ENCODE measurements around the gene FAM53C.
A peak's percentile ranks its signal among the peaks of the same experiment; 100 is the strongest.

The FAM53C gene

DNA sequence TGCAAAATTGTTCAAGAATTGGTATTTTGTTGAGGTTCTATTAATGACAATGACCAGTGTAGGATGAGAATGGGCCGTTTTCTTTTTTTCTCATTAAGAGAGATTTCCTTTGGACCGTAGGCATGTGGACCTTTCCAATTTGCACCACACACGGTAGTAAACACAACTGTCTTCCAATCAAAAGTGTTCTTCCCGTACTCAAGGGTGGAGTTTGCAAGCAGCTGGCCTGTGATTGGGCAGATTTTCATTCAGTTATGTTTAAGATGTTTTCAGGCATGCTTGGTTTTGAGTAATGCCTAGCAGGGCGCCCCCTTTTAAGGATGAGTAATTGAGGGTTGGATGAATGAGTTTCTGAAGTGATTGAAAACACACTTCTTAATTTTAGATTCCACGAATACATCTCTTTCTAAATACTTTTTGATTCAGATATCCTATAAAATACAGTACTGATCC lies 16.9 kb downstream of the FAM53C start (continued):
- TF ChIP-seq ZNF341 (tag by site-specific recombination; IDR thresholded peaks at IDR 0.05; ENCODE audit: low read depth) (no peak), ZNF184 (tag by site-specific recombination; IDR thresholded peaks at IDR 0.05) (peak; percentile 76; the same call in 1 of the 2 replicates), HOXD13 (CRISPR knock-in tag; IDR thresholded peaks at IDR 0.05; ENCODE audit: borderline replicate concordance) (peak; percentile 92), ZNF501 (tag by site-specific recombination; IDR thresholded peaks at IDR 0.05) (no peak), ZXDB (tag by site-specific recombination; IDR thresholded peaks at IDR 0.05) (0 out of 2 replicates have a peak, but pooled peaks have one; percentile 23), ZNF16 (tag by site-specific recombination; IDR thresholded peaks at IDR 0.05; ENCODE audit: low read depth) (no peak), ZNF24 (tag by site-specific recombination; IDR thresholded peaks at IDR 0.05) (no peak), ZBTB48 (tag by site-specific recombination; IDR thresholded peaks at IDR 0.05) (no peak), ZNF791 (tag by site-specific recombination; IDR thresholded peaks at IDR 0.05) (no peak), ZNF19 (tag by site-specific recombination; IDR thresholded peaks at IDR 0.05; ENCODE audit: low read depth) (no peak), ZNF558 (tag by site-specific recombination; IDR thresholded peaks at IDR 0.05) (no peak), ZNF423 (tag by site-specific recombination; IDR thresholded peaks at IDR 0.05) (no peak), ZBTB17 (tag by site-specific recombination; IDR thresholded peaks at IDR 0.05) (peak; percentile 85), ZFP37 (tag by site-specific recombination; IDR thresholded peaks at IDR 0.05) (no peak), TRIM28 (IDR thresholded peaks at IDR 0.05; ENCODE audit: borderline replicate concordance, low read length) (no peak), ZNF777 (tag by site-specific recombination; IDR thresholded peaks at IDR 0.05; ENCODE audit: borderline replicate concordance) (no peak), ZBTB7A (tag by site-specific recombination; IDR thresholded peaks at IDR 0.05; ENCODE audit: low read depth) (no peak), REPIN1 (tag by site-specific recombination; IDR thresholded peaks at IDR 0.05; ENCODE audit: low read depth) (no peak), ZNF747 (tag by site-specific recombination; IDR thresholded peaks at IDR 0.05) (no peak), ZSCAN16 (tag by site-specific recombination; IDR thresholded peaks at IDR 0.05) (no peak), ZNF133 (tag by site-specific recombination; IDR thresholded peaks at IDR 0.05) (no peak), ZNF366 (tag by site-specific recombination; conservative IDR thresholded peaks at IDR 0.05) (peak; percentile 32; the same call in 1 of the 2 replicates), ZNF560 (tag by site-specific recombination; IDR thresholded peaks at IDR 0.05; ENCODE audit: borderline replicate concordance) (no peak)
- TF ChIP-seq, protein P1, sequence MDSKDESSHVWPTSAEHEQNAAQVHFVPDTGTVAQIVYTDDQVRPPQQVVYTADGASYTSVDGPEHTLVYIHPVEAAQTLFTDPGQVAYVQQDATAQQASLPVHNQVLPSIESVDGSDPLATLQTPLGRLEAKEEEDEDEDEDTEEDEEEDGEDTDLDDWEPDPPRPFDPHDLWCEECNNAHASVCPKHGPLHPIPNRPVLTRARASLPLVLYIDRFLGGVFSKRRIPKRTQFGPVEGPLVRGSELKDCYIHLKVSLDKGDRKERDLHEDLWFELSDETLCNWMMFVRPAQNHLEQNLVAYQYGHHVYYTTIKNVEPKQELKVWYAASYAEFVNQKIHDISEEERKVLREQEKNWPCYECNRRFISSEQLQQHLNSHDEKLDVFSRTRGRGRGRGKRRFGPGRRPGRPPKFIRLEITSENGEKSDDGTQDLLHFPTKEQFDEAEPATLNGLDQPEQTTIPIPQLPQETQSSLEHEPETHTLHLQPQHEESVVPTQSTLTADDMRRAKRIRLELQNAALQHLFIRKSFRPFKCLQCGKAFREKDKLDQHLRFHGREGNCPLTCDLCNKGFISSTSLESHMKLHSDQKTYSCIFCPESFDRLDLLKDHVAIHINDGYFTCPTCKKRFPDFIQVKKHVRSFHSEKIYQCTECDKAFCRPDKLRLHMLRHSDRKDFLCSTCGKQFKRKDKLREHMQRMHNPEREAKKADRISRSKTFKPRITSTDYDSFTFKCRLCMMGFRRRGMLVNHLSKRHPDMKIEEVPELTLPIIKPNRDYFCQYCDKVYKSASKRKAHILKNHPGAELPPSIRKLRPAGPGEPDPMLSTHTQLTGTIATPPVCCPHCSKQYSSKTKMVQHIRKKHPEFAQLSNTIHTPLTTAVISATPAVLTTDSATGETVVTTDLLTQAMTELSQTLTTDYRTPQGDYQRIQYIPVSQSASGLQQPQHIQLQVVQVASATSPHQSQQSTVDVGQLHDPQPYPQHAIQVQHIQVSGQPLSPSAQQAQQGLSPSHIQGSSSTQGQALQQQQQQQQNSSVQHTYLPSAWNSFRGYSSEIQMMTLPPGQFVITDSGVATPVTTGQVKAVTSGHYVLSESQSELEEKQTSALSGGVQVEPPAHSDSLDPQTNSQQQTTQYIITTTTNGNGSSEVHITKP (tag by site-specific recombination; IDR thresholded peaks at IDR 0.05): peak; percentile 81
- TF ChIP-seq, protein P2, sequence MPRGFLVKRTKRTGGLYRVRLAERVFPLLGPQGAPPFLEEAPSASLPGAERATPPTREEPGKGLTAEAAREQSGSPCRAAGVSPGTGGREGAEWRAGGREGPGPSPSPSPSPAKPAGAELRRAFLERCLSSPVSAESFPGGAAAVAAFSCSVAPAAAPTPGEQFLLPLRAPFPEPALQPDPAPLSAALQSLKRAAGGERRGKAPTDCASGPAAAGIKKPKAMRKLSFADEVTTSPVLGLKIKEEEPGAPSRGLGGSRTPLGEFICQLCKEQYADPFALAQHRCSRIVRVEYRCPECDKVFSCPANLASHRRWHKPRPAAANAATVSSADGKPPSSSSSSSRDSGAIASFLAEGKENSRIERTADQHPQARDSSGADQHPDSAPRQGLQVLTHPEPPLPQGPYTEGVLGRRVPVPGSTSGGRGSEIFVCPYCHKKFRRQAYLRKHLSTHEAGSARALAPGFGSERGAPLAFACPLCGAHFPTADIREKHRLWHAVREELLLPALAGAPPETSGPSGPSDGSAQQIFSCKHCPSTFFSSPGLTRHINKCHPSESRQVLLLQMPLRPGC (tag by site-specific recombination; IDR thresholded peaks at IDR 0.05): peak; percentile 66
- TF ChIP-seq, protein P3, sequence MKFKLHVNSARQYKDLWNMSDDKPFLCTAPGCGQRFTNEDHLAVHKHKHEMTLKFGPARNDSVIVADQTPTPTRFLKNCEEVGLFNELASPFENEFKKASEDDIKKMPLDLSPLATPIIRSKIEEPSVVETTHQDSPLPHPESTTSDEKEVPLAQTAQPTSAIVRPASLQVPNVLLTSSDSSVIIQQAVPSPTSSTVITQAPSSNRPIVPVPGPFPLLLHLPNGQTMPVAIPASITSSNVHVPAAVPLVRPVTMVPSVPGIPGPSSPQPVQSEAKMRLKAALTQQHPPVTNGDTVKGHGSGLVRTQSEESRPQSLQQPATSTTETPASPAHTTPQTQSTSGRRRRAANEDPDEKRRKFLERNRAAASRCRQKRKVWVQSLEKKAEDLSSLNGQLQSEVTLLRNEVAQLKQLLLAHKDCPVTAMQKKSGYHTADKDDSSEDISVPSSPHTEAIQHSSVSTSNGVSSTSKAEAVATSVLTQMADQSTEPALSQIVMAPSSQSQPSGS (tag by site-specific recombination; IDR thresholded peaks at IDR 0.05; ENCODE audit: low read depth): no peak
- TF ChIP-seq, protein P4, sequence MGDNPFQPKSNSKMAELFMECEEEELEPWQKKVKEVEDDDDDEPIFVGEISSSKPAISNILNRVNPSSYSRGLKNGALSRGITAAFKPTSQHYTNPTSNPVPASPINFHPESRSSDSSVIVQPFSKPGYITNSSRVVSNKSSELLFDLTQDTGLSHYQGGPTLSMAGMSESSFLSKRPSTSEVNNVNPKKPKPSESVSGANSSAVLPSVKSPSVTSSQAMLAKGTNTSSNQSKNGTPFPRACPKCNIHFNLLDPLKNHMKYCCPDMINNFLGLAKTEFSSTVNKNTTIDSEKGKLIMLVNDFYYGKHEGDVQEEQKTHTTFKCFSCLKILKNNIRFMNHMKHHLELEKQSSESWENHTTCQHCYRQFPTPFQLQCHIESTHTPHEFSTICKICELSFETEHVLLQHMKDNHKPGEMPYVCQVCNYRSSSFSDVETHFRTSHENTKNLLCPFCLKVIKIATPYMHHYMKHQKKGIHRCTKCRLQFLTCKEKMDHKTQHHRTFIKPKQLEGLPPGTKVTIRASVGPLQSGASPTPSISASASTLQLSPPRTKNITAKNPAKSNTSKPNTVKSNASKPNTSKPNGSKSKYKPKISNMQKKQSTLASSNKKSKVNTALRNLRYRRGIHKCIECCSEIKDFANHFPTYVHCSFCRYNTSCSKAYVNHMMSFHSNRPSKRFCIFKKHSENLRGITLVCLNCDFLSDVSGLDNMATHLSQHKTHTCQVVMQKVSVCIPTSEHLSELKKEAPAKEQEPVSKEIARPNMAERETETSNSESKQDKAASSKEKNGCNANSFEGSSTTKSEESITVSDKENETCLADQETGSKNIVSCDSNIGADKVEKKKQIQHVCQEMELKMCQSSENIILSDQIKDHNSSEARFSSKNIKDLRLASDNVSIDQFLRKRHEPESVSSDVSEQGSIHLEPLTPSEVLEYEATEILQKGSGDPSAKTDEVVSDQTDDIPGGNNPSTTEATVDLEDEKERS (tag by site-specific recombination; IDR thresholded peaks at IDR 0.05): no peak
- TF ChIP-seq, protein P5, sequence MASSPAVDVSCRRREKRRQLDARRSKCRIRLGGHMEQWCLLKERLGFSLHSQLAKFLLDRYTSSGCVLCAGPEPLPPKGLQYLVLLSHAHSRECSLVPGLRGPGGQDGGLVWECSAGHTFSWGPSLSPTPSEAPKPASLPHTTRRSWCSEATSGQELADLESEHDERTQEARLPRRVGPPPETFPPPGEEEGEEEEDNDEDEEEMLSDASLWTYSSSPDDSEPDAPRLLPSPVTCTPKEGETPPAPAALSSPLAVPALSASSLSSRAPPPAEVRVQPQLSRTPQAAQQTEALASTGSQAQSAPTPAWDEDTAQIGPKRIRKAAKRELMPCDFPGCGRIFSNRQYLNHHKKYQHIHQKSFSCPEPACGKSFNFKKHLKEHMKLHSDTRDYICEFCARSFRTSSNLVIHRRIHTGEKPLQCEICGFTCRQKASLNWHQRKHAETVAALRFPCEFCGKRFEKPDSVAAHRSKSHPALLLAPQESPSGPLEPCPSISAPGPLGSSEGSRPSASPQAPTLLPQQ (tag by site-specific recombination; IDR thresholded peaks at IDR 0.05): peak; percentile 28; the same call in 1 of the 2 replicates
- TF ChIP-seq, protein P6, sequence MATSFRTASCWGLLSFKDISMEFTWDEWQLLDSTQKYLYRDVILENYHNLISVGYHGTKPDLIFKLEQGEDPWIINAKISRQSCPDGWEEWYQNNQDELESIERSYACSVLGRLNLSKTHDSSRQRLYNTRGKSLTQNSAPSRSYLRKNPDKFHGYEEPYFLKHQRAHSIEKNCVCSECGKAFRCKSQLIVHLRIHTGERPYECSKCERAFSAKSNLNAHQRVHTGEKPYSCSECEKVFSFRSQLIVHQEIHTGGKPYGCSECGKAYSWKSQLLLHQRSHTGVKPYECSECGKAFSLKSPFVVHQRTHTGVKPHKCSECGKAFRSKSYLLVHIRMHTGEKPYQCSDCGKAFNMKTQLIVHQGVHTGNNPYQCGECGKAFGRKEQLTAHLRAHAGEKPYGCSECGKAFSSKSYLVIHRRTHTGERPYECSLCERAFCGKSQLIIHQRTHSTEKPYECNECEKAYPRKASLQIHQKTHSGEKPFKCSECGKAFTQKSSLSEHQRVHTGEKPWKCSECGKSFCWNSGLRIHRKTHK (tag by site-specific recombination; IDR thresholded peaks at IDR 0.05): no peak
